GM21528 (cell line): ENCODE data around the gene KRTAP10-12.
"Not testable (repeated sequence)": the region's sequence is repeated elsewhere in the genome, so short reads cannot be mapped to it uniquely, and the experiment has no call there.

Source experiments
- ATAC-seq: cut with Tn5 transposase; IDR thresholded peaks from one replicate; pipeline ENCODE4 v1.9.1; 2021; ENCODE audit warnings: mild to moderate bottlenecking, moderate library complexity; ENCODE audit not compliant: unreplicated experiment, low FRiP score

Gene KRTAP10-12

GRCh38 chr21:44667612-44668011 lies 29.4 kb upstream of the KRTAP10-12 start:
- ATAC-seq, result no peak

GRCh38 chr21:44670642-44671432 lies 26.1 kb upstream of the KRTAP10-12 start:
- ATAC-seq, result no peak

GRCh38 chr21:44671911-44672310 lies 25.1 kb upstream of the KRTAP10-12 start:
- no peak for ATAC-seq

GRCh38 chr21:44677881-44678280 lies 19.1 kb upstream of the KRTAP10-12 start:
- no peak for ATAC-seq

- no peak for ATAC-seq
Observed at GRCh38 chr21:44681152-44681551, 15.8 kb upstream of the KRTAP10-12 start.

- no peak for ATAC-seq
Observed at GRCh38 chr21:44681861-44682579, 15.0 kb upstream of the KRTAP10-12 start, which contains the start of gene KRTAP12-1. Gene KRTAP12-1, minus strand, starts transcription at chr21:44682163. Its CDS starts 40 bp downstream, at chr21:44682123.

GRCh38 chr21:44682580-44683151 lies 14.3 kb upstream of the KRTAP10-12 start:
- no peak for ATAC-seq

GRCh38 chr21:44684077-44684476 lies 12.9 kb upstream of the KRTAP10-12 start:
- no peak for ATAC-seq

GRCh38 chr21:44684483-44684882 lies 12.5 kb upstream of the KRTAP10-12 start:
- no peak for ATAC-seq

- not testable (repeated sequence) for ATAC-seq
Observed at GRCh38 chr21:44685050-44685449, 11.9 kb upstream of the KRTAP10-12 start.

- ATAC-seq, result no peak
Observed at GRCh38 chr21:44686000-44686781, 10.8 kb upstream of the KRTAP10-12 start.

GRCh38 chr21:44686843-44687561 lies 10.0 kb upstream of the KRTAP10-12 start:
- ATAC-seq, result no peak

- ATAC-seq, result no peak
Observed at GRCh38 chr21:44687671-44688070, 9.3 kb upstream of the KRTAP10-12 start.

- ATAC-seq, result not testable (repeated sequence)
Observed at GRCh38 chr21:44689740-44690139, 7.2 kb upstream of the KRTAP10-12 start.

- no peak for ATAC-seq
Observed at GRCh38 chr21:44691686-44692085, 5.3 kb upstream of the KRTAP10-12 start.

GRCh38 chr21:44692798-44693512 lies 4.0 kb upstream of the KRTAP10-12 start:
- no peak for ATAC-seq

- ATAC-seq, result no peak
Observed at GRCh38 chr21:44694776-44695175, 2.2 kb upstream of the KRTAP10-12 start.

- no peak for ATAC-seq
Observed at GRCh38 chr21:44695184-44695583, 1.8 kb upstream of the KRTAP10-12 start.

- no peak for ATAC-seq
Observed at GRCh38 chr21:44695641-44696040, 1.3 kb upstream of the KRTAP10-12 start.
